Putamen (tissue), 1 donor: ENCODE measurements around the gene FAM53B.

Experiments used
- DNase-seq: peaks from one replicate; pipeline ENCODE4 v3.0.0-alpha.2; 2016; ENCODE audit warnings: low spot score

FAM53B gene

GRCh38 chr10:124677749-124678556, 66.2 kb downstream of the FAM53B start:
- DNase-seq = no peak

GRCh38 chr10:124677293-124677699, 66.9 kb downstream of the FAM53B start:
- no peak for DNase-seq

- DNase-seq = no peak
These were observed 67.6 kb downstream of the FAM53B start for GRCh38 chr10:124676416-124677062.

GRCh38 chr10:124675824-124676223, 68.4 kb downstream of the FAM53B start:
- no peak for DNase-seq

- peak; percentile 53 for DNase-seq
These were observed 68.9 kb downstream of the FAM53B start for GRCh38 chr10:124675261-124675660.

GRCh38 chr10:124674768-124675222, 69.4 kb downstream of the FAM53B start:
- no peak for DNase-seq

- peak; percentile 86 for DNase-seq
These were observed 72.0 kb downstream of the FAM53B start for GRCh38 chr10:124672181-124672638.

- peak; percentile 95 for DNase-seq
These were observed 72.6 kb downstream of the FAM53B start for GRCh38 chr10:124671486-124672075.

GRCh38 chr10:124670849-124671248, 73.3 kb downstream of the FAM53B start:
- DNase-seq = peak; percentile 77

GRCh38 chr10:124669824-124670654, 74.1 kb downstream of the FAM53B start:
- DNase-seq = no peak

GRCh38 chr10:124669141-124669823, 74.9 kb downstream of the FAM53B start:
- no peak for DNase-seq

GRCh38 chr10:124668517-124669051, 75.6 kb downstream of the FAM53B start:
- DNase-seq = no peak

- no peak for DNase-seq
These were observed 76.5 kb downstream of the FAM53B start for GRCh38 chr10:124667425-124668345.

GRCh38 chr10:124666494-124666893, 77.7 kb downstream of the FAM53B start:
- no peak for DNase-seq

- DNase-seq = no peak
These were observed 78.2 kb downstream of the FAM53B start for GRCh38 chr10:124665980-124666379.

GRCh38 chr10:124665558-124665957, 78.6 kb downstream of the FAM53B start:
- no peak for DNase-seq

- DNase-seq = no peak
These were observed 79.1 kb downstream of the FAM53B start for GRCh38 chr10:124665091-124665490.

- no peak for DNase-seq
These were observed 80.3 kb downstream of the FAM53B start for GRCh38 chr10:124663766-124664360.

- DNase-seq = no peak
These were observed 81.0 kb downstream of the FAM53B start for GRCh38 chr10:124663228-124663627.
